IMR-90 (cell line): ENCODE data around the gene ADGRG3. TPM values are rescaled to one million over a fixed set of nuclear protein-coding genes. Genes with fewer than 3 reads are reported as not detected.

Experiments used
- ATAC-seq: fragments of 200-7000 bp; cut with Tn5 transposase; 2 replicates; pipeline ENCODE4 v1.9.1; 2020; ENCODE audit warnings: low read depth, mild to moderate bottlenecking, moderate library complexity
- BruUV-seq: library from RNA; stranded (reverse); fragments of 400-500 nt; replicated peaks from 2 replicates; lab custom pipeline; 2021; lab: Mats Ljungman, UMichigan
- CTCF ChIA-PET: fragments of 300-600 bp; formaldehyde crosslinking; extraction: SDS; loops from one replicate; lab custom pipeline; 2021; ENCODE audit warnings: antibody characterized with exemption; lab: Yijun Ruan, JAX
- POLR2A ChIA-PET: fragments of 300-600 bp; sonication (Branson Sonifier 250); formaldehyde crosslinking; loops from one replicate; lab custom pipeline; 2022; ENCODE audit warnings: antibody characterized with exemption; ENCODE audit not compliant: unreplicated experiment; lab: Charles Lee
- DNase-seq: peaks from one replicate; pipeline ENCODE4 v3.0.0; 2013
- H2AFZ ChIP-seq: replicated peaks from 2 replicates; pipeline ENCODE3; 2013; ENCODE audit warnings: low read length, mild to moderate bottlenecking; ENCODE audit not compliant: poor library complexity
- H2AK5ac ChIP-seq: 2 replicates; pipeline ENCODE4 v1.6.1; 2013; ENCODE audit warnings: low read depth, low read length, inconsistent platforms
- H2AK9ac ChIP-seq: replicated peaks from 2 replicates; pipeline ENCODE3; 2013; ENCODE audit warnings: mild to moderate bottlenecking, low read depth, low read length, moderate library complexity; ENCODE audit not compliant: poor library complexity
- H2BK120ac ChIP-seq: 2 replicates; pipeline ENCODE4 v1.6.1; 2013; ENCODE audit warnings: low read depth, low read length, inconsistent platforms
- H2BK15ac ChIP-seq: 3 replicates; pipeline ENCODE4 v1.6.1; 2013; ENCODE audit warnings: low read depth, low read length, inconsistent platforms
- H2BK20ac ChIP-seq: 2 replicates; pipeline ENCODE4 v1.6.1; 2013; ENCODE audit warnings: low read depth, mild to moderate bottlenecking, inconsistent platforms, low read length, moderate library complexity
- H2BK5ac ChIP-seq: 2 replicates; pipeline ENCODE4 v1.6.1; 2013; ENCODE audit warnings: mild to moderate bottlenecking, low read depth, low read length, inconsistent platforms; ENCODE audit not compliant: poor library complexity, severe bottlenecking
- H3K14ac ChIP-seq: replicated peaks from 2 replicates; pipeline ENCODE4 v1.6.1; 2013; ENCODE audit warnings: low read depth, low read length, inconsistent platforms
- H3K18ac ChIP-seq: 2 replicates; pipeline ENCODE4 v1.6.1; 2013; ENCODE audit warnings: low read depth, low read length, control low read depth
- H3K23ac ChIP-seq: 2 replicates; pipeline ENCODE4 v1.6.1; 2013; ENCODE audit warnings: low read depth, low read length, inconsistent platforms
- H3K27ac ChIP-seq: 2 replicates; pipeline ENCODE4 v1.5.1; 2013; ENCODE audit warnings: mild to moderate bottlenecking, control low read depth, low read length; ENCODE audit not compliant: insufficient read depth
- H3K27me3 ChIP-seq: 2 replicates; pipeline ENCODE4 v1.6.1; 2013; ENCODE audit warnings: low read length; ENCODE audit not compliant: control insufficient read depth, insufficient read depth
- H3K36me3 ChIP-seq: 2 replicates; pipeline ENCODE4 v1.6.1; 2013; ENCODE audit warnings: low read length, mixed read lengths; ENCODE audit not compliant: control insufficient read depth, insufficient read depth
- H3K4ac ChIP-seq: 2 replicates; pipeline ENCODE4 v1.6.1; 2013; ENCODE audit warnings: low read depth, low read length, inconsistent platforms
- H3K4me1 ChIP-seq: 2 replicates; pipeline ENCODE4 v1.6.1; 2013; ENCODE audit warnings: low read length, mixed read lengths; ENCODE audit not compliant: control insufficient read depth, insufficient read depth
- H3K4me2 ChIP-seq: 2 replicates; pipeline ENCODE4 v1.6.1; 2013; ENCODE audit warnings: low read depth, mild to moderate bottlenecking, control low read depth, low read length, moderate library complexity
- H3K4me3 ChIP-seq: 2 replicates; pipeline ENCODE4 v1.5.1; 2013; ENCODE audit warnings: low read depth, mild to moderate bottlenecking, control low read depth, low read length, moderate library complexity; ENCODE audit not compliant: insufficient read depth
- H3K56ac ChIP-seq: 2 replicates; pipeline ENCODE4 v1.6.1; 2013; ENCODE audit warnings: low read length, inconsistent platforms; ENCODE audit not compliant: insufficient read depth; ENCODE audit errors: extremely low read depth
- H3K79me1 ChIP-seq, 2 experiments: 2 replicates each; pipeline ENCODE4 v1.6.1; 2013; ENCODE audit warnings: low read length in 2 of 2, inconsistent platforms in 1 of 2, low read depth in 1 of 2
- H3K9ac ChIP-seq: 2 replicates; pipeline ENCODE4 v1.6.1; 2013; ENCODE audit warnings: low read depth, low read length, control low read depth
- H3K9me1 ChIP-seq: 2 replicates; pipeline ENCODE4 v1.6.1; 2013; ENCODE audit warnings: low read length, inconsistent platforms; ENCODE audit not compliant: insufficient read depth
- H3K9me3 ChIP-seq: 2 replicates; pipeline ENCODE4 v1.6.1; 2013; ENCODE audit warnings: low read length; ENCODE audit not compliant: control insufficient read depth, insufficient read depth
- H4K20me1 ChIP-seq: 2 replicates; pipeline ENCODE4 v1.6.1; 2013; ENCODE audit warnings: low read length, inconsistent platforms; ENCODE audit not compliant: insufficient read depth
- H4K5ac ChIP-seq: 2 replicates; pipeline ENCODE4 v1.6.1; 2013; ENCODE audit warnings: mild to moderate bottlenecking, low read depth, low read length, control low read depth
- H4K8ac ChIP-seq, 2 experiments: 2 replicates each; pipeline ENCODE4 v1.6.1; 2013; ENCODE audit warnings: low read depth in 2 of 2, low read length in 2 of 2, control low read depth in 1 of 2, inconsistent platforms in 1 of 2
- H4K91ac ChIP-seq: 2 replicates; pipeline ENCODE4 v1.6.1; 2013; ENCODE audit warnings: low read depth, low read length, inconsistent platforms; ENCODE audit not compliant: insufficient read depth
- BHLHE40 ChIP-seq: fragments of 150-350 bp; IDR thresholded peaks from 2 replicates; pipeline ENCODE4 v1.6.1; 2016; ENCODE audit warnings: mild to moderate bottlenecking, low read depth, low read length
- CEBPB ChIP-seq: IDR thresholded peaks from 2 replicates; pipeline ENCODE4 v1.6.1; 2012; ENCODE audit warnings: low read depth, low read length, improper control_type of control experiment
- FOS ChIP-seq: fragments of 150-350 bp; IDR thresholded peaks from 2 replicates; pipeline ENCODE4 v1.6.1; 2016; ENCODE audit warnings: low read depth, low read length
- NFE2L2 ChIP-seq: fragments of 150-350 bp; IDR thresholded peaks from 2 replicates; pipeline ENCODE4 v1.6.1; 2016; ENCODE audit warnings: low read depth, mild to moderate bottlenecking, low read length
- POLR2A ChIP-seq: IDR thresholded peaks from 2 replicates; pipeline ENCODE4 v1.6.1; 2012; ENCODE audit warnings: mild to moderate bottlenecking, low read depth, low read length
- RAD21 ChIP-seq: IDR thresholded peaks from 2 replicates; pipeline ENCODE4 v1.6.1; 2012; ENCODE audit warnings: low read length, improper control_type of control experiment
- RCOR1 ChIP-seq: IDR thresholded peaks from 2 replicates; pipeline ENCODE4 v1.6.1; 2012; ENCODE audit warnings: mild to moderate bottlenecking, low read length, improper control_type of control experiment; ENCODE audit not compliant: insufficient replicate concordance
- SMC3 ChIP-seq: fragments of 150-350 bp; IDR thresholded peaks from 2 replicates; pipeline ENCODE4 v1.6.1; 2016; ENCODE audit warnings: low read depth, mild to moderate bottlenecking, antibody characterized with exemption, low read length, moderate library complexity
- WGBS, 2 experiments: methylation state at CpG; one replicate each; pipeline versions ENCODE4 v1.1.5 to v1.1.7; 2013; ENCODE audit warnings: missing lambda C conversion rate in 2 of 2; ENCODE audit not compliant: insufficient read length in 1 of 2; ENCODE audit errors: extremely low coverage in 2 of 2; 5-methylcytosine and 5-hydroxymethylcytosine counted together
- dilution Hi-C: fragments of 300-500 bp; cut with HindIII; formaldehyde crosslinking; loops from one replicate; pipeline ENCODE4 v1.14.3; 2018; ENCODE audit warnings: low sequenced_read_pairs; ENCODE audit not compliant: unreplicated experiment
- in situ Hi-C: fragments of 300-500 bp; cut with MboI; formaldehyde crosslinking; loops from 3 replicates; pipeline ENCODE4 v1.14.3; 2019; ENCODE audit warnings: low sequenced_read_pairs, inconsistent platforms, mixed read lengths
- intact Hi-C: fragments of 100-400 bp; cut with micrococcal nuclease; formaldehyde crosslinking; loops from 2 replicates; pipeline ENCODE4 v1.10.0; 2022
- polyA plus RNA-seq, 3 experiments: library from polyadenylated mRNA; depleted of rRNA; stranded (reverse); fragments of >200 nt; gene quantifications; 2 replicates each; pipeline ENCODE4 v1.2.3, GENCODE V29; 2012; ENCODE audit warnings: low replicate concordance in 1 of 3
- total RNA-seq: library from RNA; depleted of rRNA; stranded (reverse); fragments of >200 nt; gene quantifications from 2 replicates; pipeline ENCODE4 v1.2.3, GENCODE V29; 2012

Gene ADGRG3
- total and polyA plus RNA-seq, 2 of the 4 experiments (the other 2 are of a cell fraction) = not detected

DNA sequence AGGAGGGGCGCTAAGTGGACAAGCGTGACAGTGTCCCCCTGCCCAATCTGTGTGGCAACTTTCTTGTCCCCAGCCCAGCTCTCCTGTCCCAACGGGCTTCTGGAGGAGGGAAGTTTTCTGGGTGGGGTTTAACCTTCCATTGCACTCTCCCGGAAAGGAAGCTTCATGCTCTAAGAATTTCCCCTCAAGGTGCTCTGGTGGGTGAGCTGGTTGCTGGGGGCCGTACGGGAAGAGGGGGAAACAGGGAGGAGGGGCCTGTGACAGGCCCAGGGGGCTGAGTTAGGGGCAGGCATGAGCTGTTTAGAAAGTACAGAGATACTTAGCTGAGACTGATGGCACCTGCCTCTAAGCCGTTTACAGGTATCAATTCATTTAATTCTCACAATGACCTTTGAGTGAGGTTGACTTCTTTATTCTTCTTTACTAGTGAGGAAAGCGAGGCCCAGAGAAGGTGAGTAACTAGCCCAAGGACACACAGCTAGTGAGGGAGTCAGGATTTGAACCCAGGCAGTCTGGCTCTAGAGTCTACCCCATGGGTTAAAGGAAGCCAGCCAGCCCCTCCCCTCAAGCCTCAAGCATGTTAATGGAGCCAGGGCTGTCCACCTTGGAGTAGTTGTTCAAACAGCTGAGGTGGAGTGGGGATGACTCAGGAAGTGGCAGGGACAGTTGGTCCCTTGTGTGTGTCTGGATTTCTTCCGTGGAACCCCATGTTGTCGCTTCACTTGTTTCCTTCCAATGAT lies 20.8 kb upstream of the ADGRG3 start:
- TF ChIP-seq POLR2A (no peak), BHLHE40 (no peak), SMC3 (no peak), RAD21 (no peak), CEBPB (no peak), RCOR1 (no peak), FOS (no peak), NFE2L2 (no peak)
- Histone ChIP-seq H3K27ac (no peak overlapping the region), H3K23ac (no peak overlapping the region), H3K9me1 (peaks cover 19% of the 10 kb centered on the region), H4K8ac (no peak overlapping the region), H3K14ac (0 out of 2 replicates have a peak overlapping the region, but pooled peaks have one; percentile 20), H4K20me1 (no peaks in the 10 kb centered on the region), H2AFZ (no peak overlapping the region), H3K4me1 (peaks cover 8% of the 10 kb centered on the region), H3K9me3 (no peaks in the 10 kb centered on the region), H3K4me3 (no peak overlapping the region), H3K27me3 (no peaks in the 10 kb centered on the region), H3K18ac (no peak overlapping the region), H4K91ac (no peak overlapping the region; the same call in 1 of the 2 replicates), H2BK120ac (peak overlapping the region; percentile 53; the same call in 1 of the 2 replicates), H3K36me3 (no peaks in the 10 kb centered on the region), H2BK5ac (no peak overlapping the region), H3K4ac (0 out of 2 replicates have a peak overlapping the region, but pooled peaks have one; percentile 32), H2BK20ac (no peak overlapping the region; the same call in 1 of the 2 replicates), H3K9ac (no peak overlapping the region), H2AK5ac (peak overlapping the region; percentile 79), H3K56ac (no peak overlapping the region), H2AK9ac (no peak overlapping the region), H2BK15ac (no peak overlapping the region), H3K79me1 (no peaks in the 10 kb centered on the region), H3K4me2 (no peak overlapping the region), H4K5ac (no peak overlapping the region)
- dilution Hi-C loops (no loop called here), intact Hi-C loops (loop anchor here (10.0 kb wide), 1 partner anchor 357 kb away; the partner anchor contains the start of genes USB1 and ZNF319), in situ Hi-C loops (no loop called here)
- ChIA-PET CTCF (interaction anchor here (0.8 to 3.6 kb wide), 2 partner anchors 49 to 57 kb away, joined by 3 to 16 read pairs; no protein-coding TSS in a partner anchor), POLR2A (no interaction called here)
- DNase-seq (no peak), ATAC-seq (no peak)
- no TSS peak for BruUV-seq
- no CpG with 5 or more reads among the region's 10 CpGs for WGBS, 2 experiments
